OCI-LY7 (cell line): ENCODE results near the gene FXR1.

Experiments used
- EZH2phosphoT487 ChIP-seq: fragments of 200-600 bp; sonication (generic); IDR thresholded peaks from 2 replicates; pipeline ENCODE4 v1.6.1; 2018; ENCODE audit warnings: low read depth, borderline replicate concordance, mild to moderate bottlenecking, mixed run types, antibody characterized with exemption, low read length, moderate library complexity, mixed read lengths
- TF ChIP-seq, protein P1 (sequence below): fragments of 200-600 bp; sonication (generic); conservative IDR thresholded peaks from 2 replicates; pipeline ENCODE4 v1.5.1; 2014; ENCODE audit warnings: mild to moderate bottlenecking, antibody characterized with exemption, low read length, moderate library complexity, mixed read lengths

DNA sequence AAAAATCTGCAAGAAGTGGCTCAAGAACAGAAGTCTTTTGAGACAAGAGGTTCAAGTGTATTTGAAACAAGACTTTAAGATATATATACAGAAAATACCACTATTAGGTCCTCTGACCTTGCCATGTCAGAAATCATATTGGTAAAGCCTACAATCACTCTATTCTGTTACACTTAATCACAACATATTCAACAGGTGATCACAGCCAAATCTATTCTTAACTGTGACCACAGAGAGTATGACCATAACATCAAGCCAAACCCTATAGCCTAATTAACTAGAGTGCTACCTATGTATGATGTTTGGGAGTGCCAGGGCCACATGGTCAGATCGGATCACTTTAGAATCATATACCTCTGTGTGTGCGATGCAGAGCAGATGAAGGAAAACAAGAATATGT is 74.9 kb downstream of the FXR1 start:
- TF ChIP-seq, protein P1, sequence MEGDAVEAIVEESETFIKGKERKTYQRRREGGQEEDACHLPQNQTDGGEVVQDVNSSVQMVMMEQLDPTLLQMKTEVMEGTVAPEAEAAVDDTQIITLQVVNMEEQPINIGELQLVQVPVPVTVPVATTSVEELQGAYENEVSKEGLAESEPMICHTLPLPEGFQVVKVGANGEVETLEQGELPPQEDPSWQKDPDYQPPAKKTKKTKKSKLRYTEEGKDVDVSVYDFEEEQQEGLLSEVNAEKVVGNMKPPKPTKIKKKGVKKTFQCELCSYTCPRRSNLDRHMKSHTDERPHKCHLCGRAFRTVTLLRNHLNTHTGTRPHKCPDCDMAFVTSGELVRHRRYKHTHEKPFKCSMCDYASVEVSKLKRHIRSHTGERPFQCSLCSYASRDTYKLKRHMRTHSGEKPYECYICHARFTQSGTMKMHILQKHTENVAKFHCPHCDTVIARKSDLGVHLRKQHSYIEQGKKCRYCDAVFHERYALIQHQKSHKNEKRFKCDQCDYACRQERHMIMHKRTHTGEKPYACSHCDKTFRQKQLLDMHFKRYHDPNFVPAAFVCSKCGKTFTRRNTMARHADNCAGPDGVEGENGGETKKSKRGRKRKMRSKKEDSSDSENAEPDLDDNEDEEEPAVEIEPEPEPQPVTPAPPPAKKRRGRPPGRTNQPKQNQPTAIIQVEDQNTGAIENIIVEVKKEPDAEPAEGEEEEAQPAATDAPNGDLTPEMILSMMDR = no peak
- no peak for TF ChIP-seq EZH2phosphoT487
